Bronchial epithelial cell (primary cell): ENCODE measurements around the gene DGKB. TPM values are rescaled to one million over a fixed set of nuclear protein-coding genes. Genes with fewer than 3 reads are reported as not detected.

ENCODE experiments used
- DNase-seq: peaks from one replicate; pipeline ENCODE4 v3.0.0-alpha.2; 2010; ENCODE audit warnings: low read depth
- FAIRE-seq: peaks from 2 replicates; lab custom pipeline; 2011; peaks lifted over from hg19 to GRCh38; lab: Jason Lieb, UNC
- H3K27me3 ChIP-seq: 2 replicates; pipeline ENCODE4 v1.5.1; 2011; ENCODE audit warnings: low read length; ENCODE audit not compliant: control insufficient read depth, insufficient read depth
- H3K36me3 ChIP-seq: 2 replicates; pipeline ENCODE4 v1.5.1; 2011; ENCODE audit warnings: low read length; ENCODE audit not compliant: control insufficient read depth, insufficient read depth
- H3K4me3 ChIP-seq: 2 replicates; pipeline ENCODE4 v1.5.1; 2011; ENCODE audit warnings: mild to moderate bottlenecking, low read depth, low read length, control low read depth
- CTCF ChIP-seq: IDR thresholded peaks from 2 replicates; pipeline ENCODE4 v1.5.1; 2011; ENCODE audit warnings: mild to moderate bottlenecking, moderate library complexity, low read length, control low read depth, inconsistent platforms; ENCODE audit not compliant: insufficient read depth, severe bottlenecking
- total RNA-seq: library from RNA; depleted of rRNA; stranded (reverse); fragments of >200 nt; gene quantifications from 2 replicates; pipeline ENCODE4 v1.2.1, GENCODE V29; 2014

DGKB gene
- total RNA-seq, 1 donor from 2014 or later, result not detected

GRCh38 chr7:14688208-14688607, 214.3 kb downstream of the DGKB start:
- FAIRE-seq (no peak), DNase-seq (no peak)
- Histone ChIP-seq H3K4me3 (no peak overlapping the region), H3K27me3 (no peaks in the 10 kb centered on the region), H3K36me3 (no peaks in the 10 kb centered on the region)
- no peak for TF ChIP-seq CTCF

- Histone ChIP-seq H3K27me3 (no peaks in the 10 kb centered on the region), H3K4me3 (no peak overlapping the region)
- FAIRE-seq, result no peak
Observed at GRCh38 chr7:14687777-14688176, 214.8 kb downstream of the DGKB start.

GRCh38 chr7:14687241-14687640, 215.3 kb downstream of the DGKB start:
- TF ChIP-seq CTCF, result no peak
- no peak for DNase-seq
- H3K27me3 ChIP-seq, result no peaks in the 10 kb centered on the region
- FAIRE-seq, result no peak
- H3K4me3 ChIP-seq, result no peak overlapping the region
- H3K36me3 ChIP-seq, result no peaks in the 10 kb centered on the region

More at GRCh38 chr7:14687777-14688176, 214.8 kb downstream of the DGKB start:
- TF ChIP-seq CTCF, result no peak
- DNase-seq, result peak; percentile 70
- H3K36me3 ChIP-seq, result no peaks in the 10 kb centered on the region

GRCh38 chr7:14685167-14685566, 217.4 kb downstream of the DGKB start:
- TF ChIP-seq CTCF, result no peak
- Histone ChIP-seq H3K27me3 (no peaks in the 10 kb centered on the region), H3K36me3 (no peaks in the 10 kb centered on the region), H3K4me3 (no peak overlapping the region)
- FAIRE-seq (no peak), DNase-seq (no peak)

GRCh38 chr7:14682910-14683465, 219.6 kb downstream of the DGKB start:
- FAIRE-seq, result no peak
- no peaks in the 10 kb centered on the region for H3K36me3 ChIP-seq
- DNase-seq, result no peak
- TF ChIP-seq CTCF, result no peak
- no peaks in the 10 kb centered on the region for H3K27me3 ChIP-seq
- H3K4me3 ChIP-seq, result no peak overlapping the region

- DNase-seq (no peak), FAIRE-seq (no peak)
- no peak for TF ChIP-seq CTCF
- no peak overlapping the region for H3K4me3 ChIP-seq
- H3K36me3 ChIP-seq, result no peaks in the 10 kb centered on the region
- no peaks in the 10 kb centered on the region for H3K27me3 ChIP-seq
Observed at GRCh38 chr7:14676896-14677295, 225.7 kb downstream of the DGKB start.
